ENCODE data around the gene POU2F1.

DNA sequence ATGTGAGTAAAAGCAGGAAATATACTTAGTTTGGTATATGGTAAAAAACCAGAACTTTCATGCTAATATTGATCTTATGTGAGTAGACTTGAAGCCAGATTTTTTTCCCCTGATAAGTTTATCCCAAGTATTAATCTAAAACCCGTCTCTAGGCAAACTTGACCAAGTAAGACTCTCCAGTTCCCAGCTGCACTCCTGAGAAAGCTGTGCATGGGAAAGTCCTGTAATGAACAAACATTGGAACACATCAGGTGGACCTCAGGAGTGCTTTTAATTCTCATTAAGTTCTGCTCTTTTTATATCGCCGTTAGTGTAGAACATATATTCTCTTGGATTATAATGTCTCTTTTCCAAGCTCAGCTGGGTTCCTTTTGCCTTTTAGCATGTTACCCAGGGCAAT is 192.6 kb downstream of the POU2F1 start:
- TF ChIP-seq, protein P1, sequence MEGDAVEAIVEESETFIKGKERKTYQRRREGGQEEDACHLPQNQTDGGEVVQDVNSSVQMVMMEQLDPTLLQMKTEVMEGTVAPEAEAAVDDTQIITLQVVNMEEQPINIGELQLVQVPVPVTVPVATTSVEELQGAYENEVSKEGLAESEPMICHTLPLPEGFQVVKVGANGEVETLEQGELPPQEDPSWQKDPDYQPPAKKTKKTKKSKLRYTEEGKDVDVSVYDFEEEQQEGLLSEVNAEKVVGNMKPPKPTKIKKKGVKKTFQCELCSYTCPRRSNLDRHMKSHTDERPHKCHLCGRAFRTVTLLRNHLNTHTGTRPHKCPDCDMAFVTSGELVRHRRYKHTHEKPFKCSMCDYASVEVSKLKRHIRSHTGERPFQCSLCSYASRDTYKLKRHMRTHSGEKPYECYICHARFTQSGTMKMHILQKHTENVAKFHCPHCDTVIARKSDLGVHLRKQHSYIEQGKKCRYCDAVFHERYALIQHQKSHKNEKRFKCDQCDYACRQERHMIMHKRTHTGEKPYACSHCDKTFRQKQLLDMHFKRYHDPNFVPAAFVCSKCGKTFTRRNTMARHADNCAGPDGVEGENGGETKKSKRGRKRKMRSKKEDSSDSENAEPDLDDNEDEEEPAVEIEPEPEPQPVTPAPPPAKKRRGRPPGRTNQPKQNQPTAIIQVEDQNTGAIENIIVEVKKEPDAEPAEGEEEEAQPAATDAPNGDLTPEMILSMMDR (IDR thresholded peaks at IDR 0.05) = no peak
- TF ChIP-seq POLR2A (IDR thresholded peaks at IDR 0.05) (no peak), EP300 (IDR thresholded peaks at IDR 0.05) (no peak)

Data from suprapubic skin (tissue), 3 donors.